GM12864 (cell line): ENCODE data around the gene DCUN1D3.
"Not testable (repeated sequence)": the region's sequence is repeated elsewhere in the genome, so short reads cannot be mapped to it uniquely, and the experiment has no call there.

ENCODE experiments used
- DNase-seq: peaks from one replicate; pipeline ENCODE4 v3.0.0-alpha.2; 2011; ENCODE audit warnings: low read depth
- H3K4me3 ChIP-seq: 2 replicates; pipeline ENCODE4 v1.5.1; 2011; ENCODE audit warnings: mild to moderate bottlenecking, low read depth, low read length, control low read depth
- TF ChIP-seq, protein P1 (sequence below): IDR thresholded peaks from 2 replicates; pipeline ENCODE4 v1.5.1; 2011; ENCODE audit warnings: low read depth, mild to moderate bottlenecking, moderate library complexity, low read length, control low read depth, inconsistent platforms; ENCODE audit errors: missing control alignments

DCUN1D3 gene

GRCh38 chr16:20930365-20930690, 30.2 kb upstream of the DCUN1D3 start:
- H3K4me3 ChIP-seq: no peak overlapping the region
- TF ChIP-seq, protein P1, sequence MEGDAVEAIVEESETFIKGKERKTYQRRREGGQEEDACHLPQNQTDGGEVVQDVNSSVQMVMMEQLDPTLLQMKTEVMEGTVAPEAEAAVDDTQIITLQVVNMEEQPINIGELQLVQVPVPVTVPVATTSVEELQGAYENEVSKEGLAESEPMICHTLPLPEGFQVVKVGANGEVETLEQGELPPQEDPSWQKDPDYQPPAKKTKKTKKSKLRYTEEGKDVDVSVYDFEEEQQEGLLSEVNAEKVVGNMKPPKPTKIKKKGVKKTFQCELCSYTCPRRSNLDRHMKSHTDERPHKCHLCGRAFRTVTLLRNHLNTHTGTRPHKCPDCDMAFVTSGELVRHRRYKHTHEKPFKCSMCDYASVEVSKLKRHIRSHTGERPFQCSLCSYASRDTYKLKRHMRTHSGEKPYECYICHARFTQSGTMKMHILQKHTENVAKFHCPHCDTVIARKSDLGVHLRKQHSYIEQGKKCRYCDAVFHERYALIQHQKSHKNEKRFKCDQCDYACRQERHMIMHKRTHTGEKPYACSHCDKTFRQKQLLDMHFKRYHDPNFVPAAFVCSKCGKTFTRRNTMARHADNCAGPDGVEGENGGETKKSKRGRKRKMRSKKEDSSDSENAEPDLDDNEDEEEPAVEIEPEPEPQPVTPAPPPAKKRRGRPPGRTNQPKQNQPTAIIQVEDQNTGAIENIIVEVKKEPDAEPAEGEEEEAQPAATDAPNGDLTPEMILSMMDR: no peak
- DNase-seq: no peak

- DNase-seq, H3K4me3 ChIP-seq: not testable (repeated sequence)
These were observed 29.7 kb upstream of the DCUN1D3 start for GRCh38 chr16:20929676-20930364.

DNA sequence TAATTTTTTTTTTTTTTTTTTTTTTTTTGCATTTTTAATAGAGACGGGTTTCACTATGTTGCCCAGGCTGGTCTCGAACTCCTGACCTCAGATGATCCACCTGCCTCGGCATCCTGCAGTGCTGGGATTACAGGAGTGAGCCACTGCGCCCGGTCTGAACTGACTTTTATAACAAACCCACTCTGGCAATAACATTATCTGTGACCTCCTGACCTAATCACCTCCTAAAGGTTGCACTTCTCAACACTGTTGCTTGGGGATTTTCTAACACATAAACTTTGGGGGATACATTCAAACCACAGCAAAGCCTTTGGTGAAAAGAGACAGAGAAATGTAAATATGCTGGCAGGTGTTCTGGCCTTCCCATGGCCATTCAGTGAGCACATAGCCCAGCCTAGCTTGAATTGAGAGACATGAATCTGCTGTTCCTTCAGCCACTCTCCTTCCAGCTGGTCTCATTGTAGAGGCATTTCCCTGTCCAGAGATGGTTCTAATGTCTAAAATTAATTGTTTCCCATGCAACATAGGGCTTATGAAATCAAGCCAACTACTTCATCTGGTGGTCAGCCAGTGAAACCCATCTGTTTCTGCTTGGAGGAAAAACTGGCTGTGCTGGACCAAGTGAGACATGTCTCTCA, 28.7 kb upstream of the DCUN1D3 start:
- no peak overlapping the region for H3K4me3 ChIP-seq
- no peak for DNase-seq
- TF ChIP-seq, protein P1: no peak

DNA sequence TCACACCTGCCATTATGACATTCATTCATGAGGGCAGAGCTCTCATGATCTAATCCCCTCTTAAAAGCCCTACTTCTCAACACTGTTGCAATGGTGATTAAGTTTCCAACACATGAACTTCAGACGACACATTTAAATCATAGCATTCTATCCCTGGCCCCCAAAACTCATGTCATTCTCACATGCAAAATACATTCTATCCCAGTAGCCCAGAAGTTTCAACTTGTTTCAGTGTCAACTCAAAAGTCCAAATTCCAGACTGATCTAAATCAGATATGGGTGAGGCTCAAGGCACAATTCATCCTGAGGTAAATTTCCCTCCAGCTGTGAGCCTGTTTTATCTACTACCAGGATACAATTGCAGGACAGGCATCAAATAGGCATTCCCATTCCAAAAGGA, 25.6 kb upstream of the DCUN1D3 start:
- no peak overlapping the region for H3K4me3 ChIP-seq
- no peak for DNase-seq
- TF ChIP-seq, protein P1: no peak

DNA sequence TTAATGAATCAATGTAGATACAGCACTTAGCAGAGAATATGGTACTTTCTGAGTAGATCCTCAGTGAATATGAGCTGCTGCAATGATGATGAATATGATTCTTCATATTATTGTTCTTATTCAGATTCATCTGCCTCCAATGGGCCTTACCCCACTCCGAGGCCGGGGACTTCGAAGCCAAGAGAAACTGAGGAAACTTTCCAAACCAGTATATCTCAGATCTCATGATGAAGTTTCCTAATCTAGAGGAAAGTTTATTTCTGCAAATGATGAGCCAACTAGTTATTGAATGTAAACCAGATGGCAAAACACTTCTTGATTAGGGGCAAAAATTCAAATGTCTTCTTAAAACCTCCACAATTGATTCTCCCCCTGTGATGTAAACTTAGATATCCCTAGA, 23.7 kb upstream of the DCUN1D3 start:
- DNase-seq: no peak
- H3K4me3 ChIP-seq: no peak overlapping the region
- TF ChIP-seq, protein P1: no peak

DNA sequence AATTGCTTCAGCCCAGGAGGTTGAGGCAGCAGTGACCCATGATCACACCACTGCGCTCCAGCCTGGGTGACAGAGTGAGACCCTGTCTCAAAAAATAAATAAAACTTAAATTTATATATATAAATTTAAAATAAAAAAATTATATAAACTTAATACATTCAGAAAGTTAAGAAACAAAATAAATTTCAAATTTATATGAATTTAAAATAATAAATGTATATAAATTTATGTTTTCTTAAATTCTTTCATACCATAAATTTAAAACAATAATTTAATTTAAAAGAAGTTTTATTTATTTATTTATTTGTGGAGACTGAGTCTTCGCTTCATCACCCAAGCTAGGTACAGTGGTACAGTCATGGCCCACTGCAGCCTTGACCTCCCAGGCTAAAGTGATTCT, 20.6 kb upstream of the DCUN1D3 start:
- TF ChIP-seq, protein P1: no peak
- no peak for DNase-seq

DNA sequence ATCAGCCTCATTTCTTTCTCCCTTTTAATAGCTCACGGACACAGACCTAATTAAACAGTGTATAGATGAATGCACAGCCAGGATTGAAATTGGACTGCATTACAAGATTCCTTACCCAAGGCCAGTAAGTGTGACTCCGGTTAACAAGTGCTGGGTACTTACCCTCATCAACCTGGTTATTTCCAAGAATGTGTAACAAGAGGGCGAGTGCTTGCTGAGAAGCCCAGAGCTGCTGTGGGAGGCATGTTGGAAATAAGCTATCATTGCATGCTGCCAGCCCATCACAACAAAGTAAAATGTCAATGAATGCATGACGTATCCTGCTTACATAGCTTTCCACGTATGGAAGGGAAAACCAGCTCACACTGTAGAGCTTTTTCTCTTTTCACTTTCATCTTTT, 19.9 kb upstream of the DCUN1D3 start:
- TF ChIP-seq, protein P1: no peak
- DNase-seq: no peak
- H3K4me3 ChIP-seq: no peak overlapping the region

More for the DNA sequence above, 20.6 kb upstream of the DCUN1D3 start:
- no peak overlapping the region for H3K4me3 ChIP-seq
